Measurements from ENCODE around the gene TBPL1.

DNA sequence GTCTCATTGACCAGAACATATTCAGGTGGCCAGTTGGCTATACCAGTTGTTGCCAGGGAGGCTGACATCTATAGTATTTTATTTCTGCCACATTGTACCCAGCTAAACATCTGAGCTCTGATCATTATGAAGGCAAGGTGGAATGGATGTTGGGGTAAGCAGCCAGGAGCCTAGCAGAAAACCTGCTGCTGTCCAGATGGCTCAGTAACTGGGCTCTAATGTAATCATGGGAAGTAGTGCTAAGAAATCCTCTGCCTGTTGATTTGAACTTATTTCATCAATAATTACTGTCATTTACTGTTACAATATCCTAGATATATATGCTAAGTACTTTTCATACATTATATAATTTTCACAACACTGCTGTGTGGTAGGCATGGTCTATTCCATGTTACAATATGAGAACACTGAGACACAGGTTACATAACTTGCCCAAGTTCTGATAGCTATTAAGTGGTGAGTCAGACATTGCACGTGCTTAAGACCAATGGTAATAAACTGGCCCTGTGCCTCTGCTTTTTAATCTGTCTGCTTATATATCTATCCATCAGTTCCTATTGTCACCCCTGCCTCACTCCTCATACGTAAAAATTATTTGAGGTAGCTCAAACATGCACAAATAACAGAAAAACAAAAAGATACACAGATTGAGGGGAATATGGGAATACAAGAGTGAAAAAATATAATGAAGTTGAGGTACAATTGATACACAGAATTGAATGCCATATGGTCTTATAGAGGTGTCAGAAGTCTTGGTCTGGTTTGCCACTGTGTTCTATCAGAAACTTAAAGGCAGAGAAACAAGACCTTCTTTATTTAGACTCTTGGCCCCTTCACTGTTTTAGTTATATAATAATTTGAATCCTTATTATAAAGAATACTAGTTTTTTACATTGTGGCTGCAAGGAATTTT, 25.2 kb downstream of the TBPL1 start:
- TF ChIP-seq EED (CRISPR knock-in tag; IDR thresholded peaks at IDR 0.05): no peak
- TF ChIP-seq, protein P1, sequence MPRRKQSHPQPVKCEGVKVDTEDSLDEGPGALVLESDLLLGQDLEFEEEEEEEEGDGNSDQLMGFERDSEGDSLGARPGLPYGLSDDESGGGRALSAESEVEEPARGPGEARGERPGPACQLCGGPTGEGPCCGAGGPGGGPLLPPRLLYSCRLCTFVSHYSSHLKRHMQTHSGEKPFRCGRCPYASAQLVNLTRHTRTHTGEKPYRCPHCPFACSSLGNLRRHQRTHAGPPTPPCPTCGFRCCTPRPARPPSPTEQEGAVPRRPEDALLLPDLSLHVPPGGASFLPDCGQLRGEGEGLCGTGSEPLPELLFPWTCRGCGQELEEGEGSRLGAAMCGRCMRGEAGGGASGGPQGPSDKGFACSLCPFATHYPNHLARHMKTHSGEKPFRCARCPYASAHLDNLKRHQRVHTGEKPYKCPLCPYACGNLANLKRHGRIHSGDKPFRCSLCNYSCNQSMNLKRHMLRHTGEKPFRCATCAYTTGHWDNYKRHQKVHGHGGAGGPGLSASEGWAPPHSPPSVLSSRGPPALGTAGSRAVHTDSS (CRISPR knock-in tag; conservative IDR thresholded peaks at IDR 0.05): no peak
- TF ChIP-seq EP300 (IDR thresholded peaks at IDR 0.05; ENCODE audit: low read depth in 2 of 2, low read length in 2 of 2): no peak
- TF ChIP-seq EP300 (CRISPR knock-in tag; IDR thresholded peaks at IDR 0.05; ENCODE audit: borderline replicate concordance): no peak
- TF ChIP-seq TAF1 (CRISPR knock-in tag; IDR thresholded peaks at IDR 0.05): no peak
